H1 (cell line): ENCODE measurements around the gene HDAC11. TPM values are rescaled to one million over a fixed set of nuclear protein-coding genes. Genes with fewer than 3 reads are reported as not detected.

Experiments used
- CTCF ChIA-PET: fragments of 300-600 bp; sonication (Branson Sonifier 250); formaldehyde crosslinking; loops from one replicate; lab custom pipeline; 2021; ENCODE audit not compliant: partially characterized antibody; lab: Charles Lee
- POLR2A ChIA-PET: fragments of 300-600 bp; sonication (Branson Sonifier 250); formaldehyde crosslinking; loops from one replicate; lab custom pipeline; 2021; ENCODE audit warnings: inconsistent platforms; ENCODE audit not compliant: partially characterized antibody; lab: Charles Lee
- DNase-seq, 2 experiments: peaks; one replicate each; pipeline versions ENCODE4 v3.0.0 to v3.0.0-alpha.2; 2010 to 2022; ENCODE audit warnings: low spot score in 2 of 2, low read depth in 1 of 2, mixed read lengths in 1 of 2
- FAIRE-seq: peaks from 2 replicates; lab custom pipeline; 2011; peaks lifted over from hg19 to GRCh38; lab: Jason Lieb, UNC
- H2AFZ ChIP-seq: 2 replicates; pipeline ENCODE4 v1.8.1; 2012; ENCODE audit warnings: low read length, inconsistent platforms
- H2AK5ac ChIP-seq: 2 replicates; pipeline ENCODE4 v1.6.1; 2013; ENCODE audit warnings: low read depth, low read length
- H2BK120ac ChIP-seq: replicated peaks from 2 replicates; pipeline ENCODE3; 2013; ENCODE audit warnings: low read depth, low read length, inconsistent platforms
- H2BK12ac ChIP-seq: 2 replicates; pipeline ENCODE4 v1.6.1; 2013; ENCODE audit warnings: low read depth, low read length
- H2BK15ac ChIP-seq: 2 replicates; pipeline ENCODE4 v1.6.1; 2013; ENCODE audit warnings: low read length
- H2BK20ac ChIP-seq: 2 replicates; pipeline ENCODE4 v1.6.1; 2013; ENCODE audit warnings: low read length
- H2BK5ac ChIP-seq: 2 replicates; pipeline ENCODE4 v1.6.1; 2013; ENCODE audit warnings: low read depth, low read length
- H3K14ac ChIP-seq: 2 replicates; pipeline ENCODE4 v1.6.1; 2013; ENCODE audit warnings: inconsistent platforms; ENCODE audit not compliant: insufficient read length
- H3K18ac ChIP-seq: 2 replicates; pipeline ENCODE4 v1.6.1; 2013; ENCODE audit warnings: low read length; ENCODE audit errors: extremely low read depth
- H3K23ac ChIP-seq: 2 replicates; pipeline ENCODE4 v1.6.1; 2013; ENCODE audit warnings: inconsistent platforms; ENCODE audit not compliant: insufficient read length
- H3K23me2 ChIP-seq: 2 replicates; pipeline ENCODE4 v1.6.1; 2013; ENCODE audit warnings: low read depth, low read length
- H3K27ac ChIP-seq: 2 replicates; pipeline ENCODE4 v1.6.1; 2011; ENCODE audit warnings: low read depth, low read length, inconsistent platforms
- H3K27me3 ChIP-seq, 4 experiments: replicated peaks in 1 of 4; 1 replicate in 1 of 4; 2 replicates in 3 of 4; pipeline versions ENCODE4 v1.6.1 to v1.8.1; 2011 to 2013; ENCODE audit warnings: low read length in 3 of 4, mild to moderate bottlenecking in 3 of 4, inconsistent platforms in 2 of 4, mixed read lengths in 2 of 4, moderate library complexity in 1 of 4; ENCODE audit not compliant: control insufficient read depth in 3 of 4, insufficient read depth in 3 of 4; ENCODE audit errors: extremely low read depth in 1 of 4
- H3K36me3 ChIP-seq, 4 experiments: 2 replicates each; pipeline versions ENCODE4 v1.6.1 to v1.8.1; 2011 to 2013; ENCODE audit warnings: mild to moderate bottlenecking in 4 of 4, low read length in 3 of 4, moderate library complexity in 2 of 4, control low read depth in 1 of 4, inconsistent platforms in 1 of 4; ENCODE audit not compliant: insufficient read depth in 4 of 4, control insufficient read depth in 2 of 4
- H3K4ac ChIP-seq: replicated peaks from 2 replicates; pipeline ENCODE3; 2013; ENCODE audit warnings: low read length, low read depth, mixed read lengths, inconsistent platforms; ENCODE audit not compliant: insufficient read length
- H3K4me1 ChIP-seq, 4 experiments: replicated peaks in 1 of 4; 1 replicate in 1 of 4; 2 replicates in 3 of 4; pipeline versions ENCODE4 v1.6.1 to v1.8.1; 2011 to 2013; ENCODE audit warnings: low read length in 3 of 4, inconsistent platforms in 2 of 4, mixed read lengths in 1 of 4; ENCODE audit not compliant: insufficient read depth in 4 of 4, control insufficient read depth in 3 of 4
- H3K4me2 ChIP-seq, 2 experiments: 2 replicates each; pipeline versions ENCODE4 v1.6.1 to v1.8.1; 2011 to 2013; ENCODE audit warnings: low read depth in 2 of 2, low read length in 2 of 2, control low read depth in 1 of 2, inconsistent platforms in 1 of 2, mild to moderate bottlenecking in 1 of 2; ENCODE audit not compliant: insufficient read depth in 1 of 2
- H3K4me3 ChIP-seq, 4 experiments: fragments of 200-600, 300-600 bp in 1 of 4; sonication (generic), shearing (Covaris generic), sonication (Bioruptor Twin) in 1 of 4; 2 replicates each; pipeline versions ENCODE4 v1.5.1 to v1.8.1; 2011 to 2016; ENCODE audit warnings: low read length in 4 of 4, low read depth in 3 of 4, control low read depth in 2 of 4, inconsistent platforms in 2 of 4, mild to moderate bottlenecking in 2 of 4, mixed read lengths in 1 of 4, moderate library complexity in 1 of 4; ENCODE audit not compliant: insufficient read depth in 2 of 4; ENCODE audit errors: extremely low read depth in 1 of 4
- H3K56ac ChIP-seq: replicated peaks from 2 replicates; pipeline ENCODE3; 2013; ENCODE audit warnings: low read depth, mild to moderate bottlenecking, mixed read lengths, low read length, inconsistent platforms; ENCODE audit not compliant: insufficient read length
- H3K79me1 ChIP-seq: 2 replicates; pipeline ENCODE4 v1.6.1; 2013; ENCODE audit warnings: low read depth, low read length, control low read depth
- H3K79me2 ChIP-seq, 2 experiments: 2 replicates each; pipeline versions ENCODE4 v1.6.1 to v1.8.1; 2012 to 2013; ENCODE audit warnings: low read length in 2 of 2, mild to moderate bottlenecking in 2 of 2, inconsistent platforms in 1 of 2; ENCODE audit not compliant: insufficient read depth in 2 of 2, control insufficient read depth in 1 of 2
- H3K9ac ChIP-seq, 4 experiments: replicated peaks in 1 of 4; 1 replicate in 1 of 4; 2 replicates in 3 of 4; pipeline versions ENCODE4 v1.6.1 to v1.8.1; 2011 to 2013; ENCODE audit warnings: low read depth in 3 of 4, low read length in 3 of 4, control low read depth in 2 of 4, mild to moderate bottlenecking in 2 of 4, moderate library complexity in 2 of 4, inconsistent platforms in 1 of 4; ENCODE audit errors: extremely low read depth in 1 of 4
- H3K9me3 ChIP-seq, 2 experiments: 2 replicates each; pipeline versions ENCODE4 v1.6.1 to v1.8.1; 2012 to 2013; ENCODE audit warnings: mild to moderate bottlenecking in 2 of 2, moderate library complexity in 2 of 2, control low read depth in 1 of 2, inconsistent platforms in 1 of 2, low read depth in 1 of 2, low read length in 1 of 2, mixed read lengths in 1 of 2; ENCODE audit not compliant: insufficient read depth in 2 of 2
- H4K20me1 ChIP-seq, 2 experiments: replicated peaks in 1 of 2; 2 replicates each; pipeline versions ENCODE3 to v1.8.1; 2011 to 2013; ENCODE audit warnings: inconsistent platforms in 2 of 2, low read length in 2 of 2, mild to moderate bottlenecking in 1 of 2; ENCODE audit not compliant: insufficient read depth in 2 of 2, control insufficient read depth in 1 of 2
- H4K5ac ChIP-seq: 2 replicates; pipeline ENCODE4 v1.6.1; 2013; ENCODE audit warnings: low read length, low read depth, mixed read lengths, inconsistent platforms; ENCODE audit not compliant: insufficient read length
- H4K8ac ChIP-seq: 2 replicates; pipeline ENCODE4 v1.8.0; 2013; ENCODE audit warnings: mild to moderate bottlenecking, moderate library complexity, low read length, inconsistent platforms; ENCODE audit not compliant: insufficient read depth; ENCODE audit errors: extremely low read depth
- H4K91ac ChIP-seq: replicated peaks from 2 replicates; pipeline ENCODE3; 2013; ENCODE audit warnings: low read length, mixed read lengths, inconsistent platforms; ENCODE audit not compliant: insufficient read length
- BCL11A ChIP-seq, 2 experiments: IDR thresholded peaks; one replicate each; pipeline ENCODE4 v1.6.1; 2011; ENCODE audit warnings: low read depth in 2 of 2, low read length in 2 of 2, mild to moderate bottlenecking in 2 of 2
- CEBPB ChIP-seq: IDR thresholded peaks from 2 replicates; pipeline ENCODE4 v1.6.1; 2012; ENCODE audit warnings: low read depth, low read length
- EP300 ChIP-seq, 2 experiments: IDR thresholded peaks; 1 replicate in 1 of 2; 2 replicates in 1 of 2; pipeline ENCODE4 v1.6.1; 2011 to 2012; ENCODE audit warnings: low read depth in 2 of 2, low read length in 2 of 2, mild to moderate bottlenecking in 2 of 2, borderline replicate concordance in 1 of 2, inconsistent platforms in 1 of 2, moderate library complexity in 1 of 2
- KDM1A ChIP-seq: fragments of 200-600, 300-600 bp; sonication (generic); IDR thresholded peaks from 2 replicates; pipeline ENCODE4 v1.7.1; 2016; ENCODE audit warnings: mild to moderate bottlenecking, low read length, borderline replicate concordance
- PHF8 ChIP-seq: fragments of 200-600 bp; sonication (generic); conservative IDR thresholded peaks from 2 replicates; pipeline ENCODE4 v1.7.1; 2012; ENCODE audit warnings: low read depth, mild to moderate bottlenecking, inconsistent platforms, low read length, moderate library complexity
- RFX5 ChIP-seq: IDR thresholded peaks from 2 replicates; pipeline ENCODE4 v1.6.1; 2011; ENCODE audit warnings: low read depth, low read length, improper control_type of control experiment, borderline replicate concordance
- SP4 ChIP-seq: IDR thresholded peaks from 2 replicates; pipeline ENCODE4 v1.6.1; 2012; ENCODE audit warnings: low read length, inconsistent platforms
- WGBS, 2 experiments: shearing (Covaris generic) in 1 of 2; methylation state at CpG; one replicate each; pipeline versions ENCODE4 v1.1.6 to v1.1.7; 2013 to 2015; ENCODE audit warnings: low lambda C conversion rate in 2 of 2, mixed read lengths in 2 of 2, inconsistent platforms in 1 of 2, low coverage in 1 of 2, missing lambda C conversion rate in 1 of 2; ENCODE audit not compliant: insufficient replicate concordance in 2 of 2, insufficient coverage in 1 of 2, insufficient read length in 1 of 2; ENCODE audit errors: extremely low coverage in 1 of 2, missing lambda C conversion rate in 1 of 2; 5-methylcytosine and 5-hydroxymethylcytosine counted together
- polyA plus RNA-seq, 7 experiments: library from polyadenylated mRNA; depleted of rRNA in 3 of 7; stranded (reverse) in 5 of 7; unstranded in 2 of 7; fragments of >200 nt in 5 of 7; fragments of 200-250 nt in 2 of 7; gene quantifications; 1 replicate in 5 of 7; 2 replicates in 1 of 7; 4 replicates in 1 of 7; pipeline versions ENCODE4 v1.2.1 to v1.2.3, GENCODE V29; 2011 to 2013; ENCODE audit warnings: missing spikeins in 2 of 7, mixed read lengths in 2 of 7
- total RNA-seq: library from RNA; stranded (reverse); fragmentation: NEBNext Ultra II Directional; extraction: Animal tissue kit (Norgen Biotek cat#: 25700); gene quantifications from 2 replicates; pipeline ENCODE4 v1.2.1, GENCODE V29; 2021

The HDAC11 gene
- total and polyA plus RNA-seq, 2 of the 8 experiments (the other 6 are each of a cell fraction or from before 2014, with no cell fraction given): 6.8 to 7.4 TPM

DNA sequence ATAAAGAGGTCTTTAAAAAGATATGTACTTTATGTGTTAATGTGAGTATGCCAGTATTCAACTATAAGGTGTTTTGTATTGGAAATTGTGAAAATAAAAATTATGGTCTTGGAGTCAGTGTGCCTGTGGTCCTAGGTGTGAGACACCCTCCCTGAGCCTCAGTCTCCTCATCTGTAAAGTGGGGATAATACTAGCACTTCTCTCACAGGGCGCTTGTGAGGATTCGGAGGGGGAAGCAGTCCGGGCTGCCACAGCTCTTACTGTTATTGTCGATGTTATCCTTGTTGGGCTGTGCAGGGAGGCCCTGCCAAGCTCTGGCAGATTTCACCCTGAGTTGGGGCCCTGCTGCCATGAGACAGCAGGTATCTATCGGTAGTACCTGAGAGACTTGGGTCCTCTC lies 42.1 kb downstream of the HDAC11 start:
- H4K8ac ChIP-seq: no peak overlapping the region
- H3K18ac ChIP-seq: no peak overlapping the region
- peaks cover 0 to 2% of the 10 kb centered on the region in 2 experiments; a peak in 1 of 4 replicates for H3K9me3 ChIP-seq
- H4K20me1 ChIP-seq: peaks cover 0 to 2% of the 10 kb centered on the region in 2 experiments
- no peak for FAIRE-seq
- no peak overlapping the region for H4K5ac ChIP-seq
- no peaks in the 10 kb centered on the region for H3K36me3 ChIP-seq
- no peak overlapping the region for H3K14ac ChIP-seq
- H4K91ac ChIP-seq: no peak overlapping the region
- no peak overlapping the region for H2BK120ac ChIP-seq
- peaks cover 0 to 11% (median 8%) of the 10 kb centered on the region in 4 experiments; a peak in 6 of 7 replicates for H3K4me1 ChIP-seq
- no peaks in the 10 kb centered on the region for H3K79me1 ChIP-seq
- no peak overlapping the region for H3K56ac ChIP-seq
- H3K23ac ChIP-seq: no peak overlapping the region
- DNase-seq: no peak
- no peak overlapping the region for H3K4ac ChIP-seq
- H2AFZ ChIP-seq: no peak overlapping the region
- H3K23me2 ChIP-seq: no peaks in the 10 kb centered on the region
- no peaks in the 10 kb centered on the region; a peak in 1 of 7 replicates for H3K27me3 ChIP-seq
- no peak overlapping the region for H2BK12ac ChIP-seq
- 88% methylated on average over 5 of the region's 5 CpGs; no CpG with 5 or more reads in 1 of the 2 experiments for WGBS, 2 experiments
- no peak overlapping the region for H2BK5ac ChIP-seq
- no peak overlapping the region for H3K4me3 ChIP-seq
- no peak for TF ChIP-seq SP4
- no peak for TF ChIP-seq PHF8
- TF ChIP-seq EP300 (IDR thresholded peaks at IDR 0.05; ENCODE audit: borderline replicate concordance in 1 of 2, low read depth in 2 of 2, low read length in 2 of 2): no peak
- TF ChIP-seq RFX5: no peak
- no peak for TF ChIP-seq BCL11A (IDR thresholded peaks at IDR 0.05; ENCODE audit: low read depth in 2 of 2, low read length in 2 of 2)
- no peak for TF ChIP-seq CEBPB
- no peak for TF ChIP-seq KDM1A
- H2AK5ac ChIP-seq: no peak overlapping the region
- H3K79me2 ChIP-seq: no peaks in the 10 kb centered on the region
- H2BK15ac ChIP-seq: no peak overlapping the region
- H3K9ac ChIP-seq: no peak overlapping the region
- H3K27ac ChIP-seq: no peak overlapping the region
- no peak overlapping the region for H3K4me2 ChIP-seq
- ChIA-PET POLR2A (no interaction called here), CTCF (interaction anchor here (0.9 to 51.2 kb wide), 6 partner anchors 10 to 126 kb away, joined by 3 to 856 read pairs (median 7); no protein-coding TSS in a partner anchor)
- no peak overlapping the region for H2BK20ac ChIP-seq
